ENCODE data around the gene DUS4L.

The DUS4L gene

GRCh38 chr7:107543338-107543993, 20.3 kb upstream of the DUS4L start:
- TF ChIP-seq Cebpa-rat (IDR thresholded peaks at IDR 0.05) = no peak
- Histone ChIP-seq H3K4me2 (no peak overlapping the region), H3K4me1 (peaks cover 0 to 12% (median 7%) of the 10 kb centered on the region in 10 experiments; a peak in 10 of 20 replicates), H3K27ac (no peak overlapping the region), H3K9me3 (replicated peaks in 1 of 11) (peaks cover 17 to 30% (median 24%) of the 10 kb centered on the region in 11 experiments), H4K20me1 (peaks cover 0 to 8% (median 5%) of the 10 kb centered on the region in 11 experiments; a peak in 7 of 22 replicates), H3K4me3 (no peak overlapping the region), H3K27me3 (no peaks in the 10 kb centered on the region), H3K36me3 (peaks cover 61 to 97% (median 80%) of the 10 kb centered on the region in 11 experiments), H3K9ac (no peak overlapping the region)

DNA sequence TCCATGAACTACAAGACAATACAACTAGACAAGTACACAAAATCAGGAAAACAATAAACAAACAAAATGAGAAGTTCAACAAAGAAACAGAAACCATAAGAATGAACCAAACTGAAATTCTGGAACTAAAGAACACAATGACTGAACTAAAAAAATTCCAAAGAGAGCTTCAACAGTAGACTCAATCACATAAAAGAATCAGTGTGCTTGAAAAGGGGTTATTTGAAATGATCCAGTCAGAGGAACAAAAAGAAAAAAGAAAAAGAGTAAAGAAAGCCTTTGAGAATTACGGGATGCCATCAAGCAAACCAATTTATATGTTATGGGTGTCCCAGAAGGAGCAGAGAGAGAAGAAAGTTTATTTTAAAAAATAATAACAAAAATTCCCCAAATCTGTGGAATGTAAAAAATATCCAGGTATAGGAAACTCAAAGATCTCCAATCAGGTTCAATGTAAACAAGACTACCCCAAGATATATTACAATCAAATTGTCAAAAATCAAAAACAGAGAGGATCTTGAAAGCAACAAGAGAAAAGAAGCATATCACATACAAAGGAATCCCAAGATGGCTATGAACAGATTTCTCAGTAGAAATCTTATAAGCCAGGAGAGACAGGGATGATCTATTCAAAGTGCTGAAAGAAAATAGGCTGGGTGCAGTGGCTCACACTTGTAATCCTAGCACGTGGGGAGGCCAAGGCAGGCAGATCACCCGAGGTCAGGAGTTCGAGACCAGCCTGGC, 18.8 kb upstream of the DUS4L start:
- TF ChIP-seq Cebpa-rat (IDR thresholded peaks at IDR 0.05) = no peak
- Histone ChIP-seq H3K27ac (no peak overlapping the region), H3K4me1 (peaks cover 0 to 5% (median 3%) of the 10 kb centered on the region in 10 experiments; a peak in 10 of 20 replicates), H3K27me3 (no peaks in the 10 kb centered on the region), H3K36me3 (peaks cover 55 to 97% (median 76%) of the 10 kb centered on the region in 11 experiments), H3K9me3 (replicated peaks in 1 of 11) (peaks cover 19 to 30% (median 24%) of the 10 kb centered on the region in 11 experiments), H3K4me3 (no peak overlapping the region), H3K4me2 (no peak overlapping the region), H3K9ac (no peak overlapping the region), H4K20me1 (peaks cover 0 to 8% (median 5%) of the 10 kb centered on the region in 11 experiments; a peak in 7 of 22 replicates)

GRCh38 chr7:107551936-107552335, 11.8 kb upstream of the DUS4L start:
- H3K27ac ChIP-seq = no peak overlapping the region
- no peak overlapping the region for H3K4me3 ChIP-seq
- H3K9ac ChIP-seq = no peak overlapping the region
- H3K27me3 ChIP-seq = no peaks in the 10 kb centered on the region
- H3K9me3 ChIP-seq (replicated peaks in 1 of 11) = 0 out of 22 replicates have a peak, but pooled peaks cover 0 to 4% (median 0%) of the 10 kb centered on the region in 11 experiments
- no peak for TF ChIP-seq Cebpa-rat (IDR thresholded peaks at IDR 0.05)
- H3K4me1 ChIP-seq = no peaks in the 10 kb centered on the region
- H3K36me3 ChIP-seq = peaks cover 61 to 99% (median 86%) of the 10 kb centered on the region in 11 experiments
- no peak overlapping the region for H3K4me2 ChIP-seq
- peaks cover 0 to 10% (median 0%) of the 10 kb centered on the region in 11 experiments; a peak in 3 of 22 replicates for H4K20me1 ChIP-seq

DNA sequence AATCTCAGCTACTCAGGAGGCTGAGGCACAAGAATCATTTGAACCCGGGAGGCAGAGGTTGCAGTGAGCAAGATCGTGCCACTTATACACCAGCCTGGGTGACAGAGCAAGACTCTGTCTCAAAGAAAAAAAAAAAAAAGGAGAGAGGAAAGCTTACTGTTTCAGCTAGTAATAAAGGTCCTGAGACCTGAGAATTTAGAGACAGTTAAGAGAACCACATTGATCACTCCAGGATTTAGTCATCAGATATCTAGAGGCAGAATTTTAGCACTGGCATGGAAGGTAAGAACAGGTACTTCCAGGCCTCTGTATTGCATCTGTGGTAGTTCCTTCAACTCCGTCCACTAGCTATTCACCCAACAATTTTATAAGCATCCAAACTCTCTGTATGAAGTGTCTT, 7.9 kb upstream of the DUS4L start:
- H3K36me3 ChIP-seq = peaks cover 49 to 74% (median 67%) of the 10 kb centered on the region in 11 experiments
- TF ChIP-seq Cebpa-rat (IDR thresholded peaks at IDR 0.05) = no peak
- H3K9me3 ChIP-seq (replicated peaks in 1 of 11) = no peaks in the 10 kb centered on the region
- no peak overlapping the region for H3K4me2 ChIP-seq
- no peak overlapping the region for H3K9ac ChIP-seq
- H3K27me3 ChIP-seq = no peaks in the 10 kb centered on the region
- no peak overlapping the region for H3K4me3 ChIP-seq
- H3K27ac ChIP-seq = no peak overlapping the region
- H4K20me1 ChIP-seq = peaks cover 0 to 28% (median 10%) of the 10 kb centered on the region in 11 experiments; a peak in 9 of 22 replicates
- H3K4me1 ChIP-seq = peaks cover 2 to 19% (median 8%) of the 10 kb centered on the region in 10 experiments; a peak in 19 of 20 replicates

DNA sequence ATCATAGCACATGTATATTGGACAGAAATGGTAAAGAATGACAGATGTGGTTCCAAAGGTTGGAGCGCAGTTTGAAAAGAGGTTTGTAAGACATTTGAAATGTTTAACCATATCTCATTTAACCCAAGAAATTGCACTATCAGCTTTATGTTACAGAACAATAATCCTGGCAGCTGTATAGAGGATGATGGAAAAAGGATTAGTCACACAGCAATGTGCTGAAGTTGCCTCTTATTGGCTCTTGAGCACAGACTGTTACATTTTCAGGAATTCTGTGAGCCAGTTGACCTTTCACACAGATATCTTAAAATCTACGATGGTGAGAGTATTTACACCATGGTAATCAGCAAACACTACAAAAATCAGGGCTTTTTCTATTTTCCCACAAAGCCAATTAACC, 3.9 kb upstream of the DUS4L start:
- no peaks in the 10 kb centered on the region for H3K27me3 ChIP-seq
- peaks cover 32 to 47% (median 37%) of the 10 kb centered on the region in 10 experiments for H3K4me1 ChIP-seq
- no peak overlapping the region for H3K4me3 ChIP-seq
- H4K20me1 ChIP-seq = peaks cover 0 to 22% (median 10%) of the 10 kb centered on the region in 11 experiments; a peak in 10 of 22 replicates
- 0 out of 22 replicates have a peak overlapping the region, but pooled peaks of 1 of the 11 experiments have one; percentile 36 for H3K9ac ChIP-seq
- peaks cover 22 to 35% (median 33%) of the 10 kb centered on the region in 11 experiments for H3K36me3 ChIP-seq
- no peaks in the 10 kb centered on the region for H3K9me3 ChIP-seq (replicated peaks in 1 of 11)
- TF ChIP-seq Cebpa-rat (IDR thresholded peaks at IDR 0.05) = no peak
- H3K27ac ChIP-seq = peak overlapping the region in 1 of 11 experiments; percentile 6; a peak in 1 of 22 replicates
- H3K4me2 ChIP-seq = peak overlapping the region in 3 of 11 experiments; percentile 74 to 90 (median 83); a peak in 5 of 22 replicates

DNA sequence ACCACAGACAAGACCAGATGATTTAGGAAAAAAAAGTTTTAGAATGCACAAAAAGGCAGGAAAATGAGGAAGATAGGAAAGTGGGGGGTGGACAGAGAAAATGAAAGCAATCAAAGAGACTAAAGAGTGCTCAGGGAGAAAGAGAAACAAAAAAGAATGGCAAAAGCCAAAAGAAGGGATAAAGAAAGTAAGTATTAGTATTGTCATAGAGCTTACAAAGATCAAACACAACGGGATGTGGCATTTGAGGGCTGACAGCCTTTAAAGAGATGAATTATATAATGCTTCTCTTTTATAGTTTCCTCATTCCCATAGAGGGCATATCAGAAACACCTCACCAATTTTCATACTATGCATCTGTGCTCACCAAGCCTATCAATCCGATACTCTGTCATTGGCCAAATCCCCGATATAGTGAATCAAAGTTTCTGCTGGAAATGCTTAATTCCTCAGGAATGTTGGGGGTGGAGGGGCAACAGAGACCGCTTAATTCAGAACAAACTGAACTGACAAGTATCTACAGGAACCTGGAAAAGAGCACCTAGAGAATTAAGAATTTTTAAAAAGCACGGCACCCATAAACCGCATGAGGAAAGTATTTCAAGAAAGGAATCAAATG, 2.8 kb upstream of the DUS4L start:
- TF ChIP-seq Cebpa-rat (IDR thresholded peaks at IDR 0.05) = no peak
- peaks cover 10 to 24% (median 22%) of the 10 kb centered on the region in 11 experiments for H3K36me3 ChIP-seq
- peaks cover 0 to 22% (median 10%) of the 10 kb centered on the region in 11 experiments; a peak in 10 of 22 replicates for H4K20me1 ChIP-seq
- no peak overlapping the region for H3K27ac ChIP-seq
- peak overlapping the region; percentile 9 to 93 (median 80); a peak in 21 of 22 replicates for H3K4me2 ChIP-seq
- peak overlapping the region in 1 of 10 experiments; percentile 13; a peak in 1 of 20 replicates for H3K4me3 ChIP-seq
- no peaks in the 10 kb centered on the region for H3K27me3 ChIP-seq
- H3K9me3 ChIP-seq (replicated peaks in 1 of 11) = no peaks in the 10 kb centered on the region
- peaks cover 34 to 55% (median 44%) of the 10 kb centered on the region in 10 experiments for H3K4me1 ChIP-seq
- H3K9ac ChIP-seq = peak overlapping the region in 2 of 11 experiments; percentile 36 to 42; a peak in 1 of 22 replicates

GRCh38 chr7:107563081-107563774, 543 bp upstream of the DUS4L start:
- Histone ChIP-seq H3K27ac (peak overlapping the region; percentile 84 to 93 (median 90)), H3K4me3 (peak overlapping the region; percentile 81 to 97 (median 88)), H3K9me3 (replicated peaks in 1 of 11) (no peaks in the 10 kb centered on the region), H3K4me2 (peak overlapping the region; percentile 77 to 93 (median 89)), H3K27me3 (no peaks in the 10 kb centered on the region), H3K36me3 (peaks cover 0 to 10% (median 4%) of the 10 kb centered on the region in 11 experiments; a peak in 9 of 22 replicates), H3K4me1 (peaks cover 34 to 55% (median 44%) of the 10 kb centered on the region in 10 experiments), H4K20me1 (peaks cover 0 to 22% (median 10%) of the 10 kb centered on the region in 11 experiments; a peak in 10 of 22 replicates), H3K9ac (peak overlapping the region; percentile 82 to 94 (median 89))
- no peak for TF ChIP-seq Cebpa-rat (IDR thresholded peaks at IDR 0.05)

All from BLaER1 treated with 17β-estradiol and CSF1 and Interleukin-3, amounts not matched to agents 10 nM and 100 nM (cell line).